DOHH2 (cell line): ENCODE data around the gene SUCLA2.

Experiments used
- EZH2phosphoT487 ChIP-seq: fragments of 200-600 bp; sonication (generic); IDR thresholded peaks from 2 replicates; pipeline ENCODE4 v1.6.1; 2017; ENCODE audit warnings: borderline replicate concordance, mild to moderate bottlenecking, antibody characterized with exemption, low read length, moderate library complexity, mixed read lengths
- TF ChIP-seq, protein P1 (sequence below): fragments of 200-600 bp; sonication (generic); IDR thresholded peaks from one replicate; pipeline ENCODE4 v1.5.1; 2014; ENCODE audit warnings: antibody characterized with exemption, mild to moderate bottlenecking, low read depth, low read length; ENCODE audit not compliant: poor library complexity, severe bottlenecking

DNA sequence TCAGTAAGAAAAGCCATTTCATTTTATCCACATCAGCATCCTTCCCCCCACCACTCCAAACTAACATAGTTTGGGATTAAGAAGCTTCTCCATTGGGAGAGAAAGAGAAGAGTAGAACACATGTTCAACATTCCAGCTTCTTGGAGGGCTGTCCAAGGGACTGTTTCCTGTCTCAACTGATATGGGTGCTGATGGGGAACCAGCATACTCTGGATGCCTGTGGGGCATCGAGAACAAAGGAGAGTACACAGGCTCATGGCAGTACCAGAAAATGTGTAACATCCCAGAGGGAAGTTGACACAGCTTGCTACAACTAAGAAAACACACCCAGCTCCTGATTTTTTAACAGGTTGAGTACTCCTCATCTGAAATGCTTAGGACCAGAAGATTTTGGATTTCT, 24.7 kb downstream of the SUCLA2 start:
- TF ChIP-seq, protein P1, sequence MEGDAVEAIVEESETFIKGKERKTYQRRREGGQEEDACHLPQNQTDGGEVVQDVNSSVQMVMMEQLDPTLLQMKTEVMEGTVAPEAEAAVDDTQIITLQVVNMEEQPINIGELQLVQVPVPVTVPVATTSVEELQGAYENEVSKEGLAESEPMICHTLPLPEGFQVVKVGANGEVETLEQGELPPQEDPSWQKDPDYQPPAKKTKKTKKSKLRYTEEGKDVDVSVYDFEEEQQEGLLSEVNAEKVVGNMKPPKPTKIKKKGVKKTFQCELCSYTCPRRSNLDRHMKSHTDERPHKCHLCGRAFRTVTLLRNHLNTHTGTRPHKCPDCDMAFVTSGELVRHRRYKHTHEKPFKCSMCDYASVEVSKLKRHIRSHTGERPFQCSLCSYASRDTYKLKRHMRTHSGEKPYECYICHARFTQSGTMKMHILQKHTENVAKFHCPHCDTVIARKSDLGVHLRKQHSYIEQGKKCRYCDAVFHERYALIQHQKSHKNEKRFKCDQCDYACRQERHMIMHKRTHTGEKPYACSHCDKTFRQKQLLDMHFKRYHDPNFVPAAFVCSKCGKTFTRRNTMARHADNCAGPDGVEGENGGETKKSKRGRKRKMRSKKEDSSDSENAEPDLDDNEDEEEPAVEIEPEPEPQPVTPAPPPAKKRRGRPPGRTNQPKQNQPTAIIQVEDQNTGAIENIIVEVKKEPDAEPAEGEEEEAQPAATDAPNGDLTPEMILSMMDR = no peak
- no peak for TF ChIP-seq EZH2phosphoT487
